Endothelial cell of umbilical vein (primary cell): ENCODE results near the gene DUT. TPM values are rescaled to one million over a fixed set of nuclear protein-coding genes. Genes with fewer than 3 reads are reported as not detected.

Source experiments
- BruUV-seq: library from RNA; stranded (reverse); fragments of 400-500 nt; replicated peaks from 2 replicates; lab custom pipeline; 2021; lab: Mats Ljungman, UMichigan
- CTCF ChIA-PET: fragments of 300-600, 350-600 bp; sonication (Branson Sonifier 250); formaldehyde crosslinking; loops from one replicate; lab custom pipeline; 2021; ENCODE audit warnings: antibody characterized with exemption, inconsistent platforms; lab: Charles Lee
- POLR2A ChIA-PET: fragments of 300-600, 350-600 bp; sonication (Branson Sonifier 250); formaldehyde crosslinking; loops from one replicate; lab custom pipeline; 2021; ENCODE audit warnings: antibody characterized with exemption, inconsistent platforms; lab: Charles Lee
- DNase-seq: peaks from one replicate; pipeline ENCODE4 v3.0.0-alpha.2; 2011; ENCODE audit warnings: low read depth, low spot score
- FAIRE-seq: peaks from 2 replicates; lab custom pipeline; 2011; peaks lifted over from hg19 to GRCh38; lab: Jason Lieb, UNC
- H2AFZ ChIP-seq: 2 replicates; pipeline ENCODE4 v1.6.0; 2012; ENCODE audit warnings: low read depth, low read length, control low read depth, inconsistent platforms
- H3K27ac ChIP-seq: 2 replicates; pipeline ENCODE4 v1.5.1; 2011; ENCODE audit warnings: low read depth, mild to moderate bottlenecking, control low read depth, low read length, moderate library complexity; ENCODE audit not compliant: insufficient read depth
- H3K27me3 ChIP-seq, 2 experiments: 2 replicates each; pipeline versions ENCODE4 v1.6.0 to v1.6.1; 2011; ENCODE audit warnings: low read length in 2 of 2, mixed read lengths in 1 of 2; ENCODE audit not compliant: control insufficient read depth in 2 of 2, insufficient read depth in 2 of 2
- H3K36me3 ChIP-seq, 2 experiments: 2 replicates in 1 of 2; 3 replicates in 1 of 2; pipeline ENCODE4 v1.5.1; 2011; ENCODE audit warnings: low read length in 2 of 2, mild to moderate bottlenecking in 1 of 2, moderate library complexity in 1 of 2; ENCODE audit not compliant: control insufficient read depth in 2 of 2, insufficient read depth in 2 of 2; ENCODE audit errors: extremely low read depth in 1 of 2
- H3K4me1 ChIP-seq: 3 replicates; pipeline ENCODE4 v1.5.1; 2011; ENCODE audit warnings: mild to moderate bottlenecking, low read length; ENCODE audit not compliant: control insufficient read depth, insufficient read depth; ENCODE audit errors: extremely low read depth
- H3K4me2 ChIP-seq: 2 replicates; pipeline ENCODE4 v1.6.1; 2011; ENCODE audit warnings: low read length, control low read depth, mixed read lengths; ENCODE audit not compliant: insufficient read depth
- H3K4me3 ChIP-seq, 3 experiments: fragments of 200-600 bp in 1 of 3; sonication (generic), shearing (Covaris generic) in 1 of 3; replicated peaks in 1 of 3; 2 replicates each; pipeline ENCODE4 v1.5.1; 2011 to 2016; ENCODE audit warnings: control low read depth in 3 of 3, low read length in 3 of 3, mild to moderate bottlenecking in 2 of 3, inconsistent platforms in 1 of 3, low read depth in 1 of 3, moderate library complexity in 1 of 3; ENCODE audit not compliant: insufficient read depth in 1 of 3
- H3K79me2 ChIP-seq: 2 replicates; pipeline ENCODE4 v1.6.0; 2012; ENCODE audit warnings: low read length, inconsistent platforms; ENCODE audit not compliant: control insufficient read depth, insufficient read depth
- H3K9ac ChIP-seq: replicated peaks from 2 replicates; pipeline ENCODE3; 2011; ENCODE audit warnings: low read length, control low read depth; ENCODE audit not compliant: insufficient read depth; ENCODE audit errors: extremely low read depth
- H3K9me1 ChIP-seq: replicated peaks from 3 replicates; pipeline ENCODE4 v1.6.0; 2011; ENCODE audit warnings: mild to moderate bottlenecking, low read length; ENCODE audit not compliant: control insufficient read depth, insufficient read depth; ENCODE audit errors: extremely low read depth
- H3K9me3 ChIP-seq: replicated peaks from 2 replicates; pipeline ENCODE4 v1.5.1; 2012; ENCODE audit warnings: low read length, inconsistent platforms; ENCODE audit not compliant: control insufficient read depth, insufficient read depth
- H4K20me1 ChIP-seq: replicated peaks from 2 replicates; pipeline ENCODE3; 2011; ENCODE audit warnings: mild to moderate bottlenecking, low read length; ENCODE audit not compliant: control insufficient read depth, insufficient read depth; ENCODE audit errors: extremely low read depth
- EZH2 ChIP-seq: IDR thresholded peaks from 2 replicates; pipeline ENCODE4 v1.6.1; 2012; ENCODE audit warnings: borderline replicate concordance, low read depth, mild to moderate bottlenecking, moderate library complexity, low read length, inconsistent platforms; ENCODE audit not compliant: severe bottlenecking
- FOS ChIP-seq: IDR thresholded peaks from 2 replicates; pipeline ENCODE4 v1.6.1; 2011; ENCODE audit warnings: mild to moderate bottlenecking, low read length, moderate library complexity, borderline replicate concordance; ENCODE audit not compliant: insufficient read depth
- GATA2 ChIP-seq: IDR thresholded peaks from 2 replicates; pipeline ENCODE4 v1.7.0; 2011; ENCODE audit warnings: low read depth, mild to moderate bottlenecking, moderate library complexity, mixed read lengths, low read length; ENCODE audit not compliant: insufficient read length, insufficient read depth
- JUN ChIP-seq: IDR thresholded peaks from 2 replicates; pipeline ENCODE4 v1.6.1; 2011; ENCODE audit warnings: borderline replicate concordance, low read depth; ENCODE audit not compliant: insufficient read length, insufficient read depth
- MYC ChIP-seq: IDR thresholded peaks from one replicate; pipeline ENCODE4 v1.6.1; 2011; ENCODE audit warnings: mild to moderate bottlenecking, low read depth, low read length
- POLR2A ChIP-seq: IDR thresholded peaks from 2 replicates; pipeline ENCODE4 v1.6.1; 2012; ENCODE audit warnings: low read depth, mild to moderate bottlenecking, control low read depth, low read length
- POLR2AphosphoS5 ChIP-seq: IDR thresholded peaks from 2 replicates; pipeline ENCODE4 v1.6.1; 2012; ENCODE audit warnings: low read depth, mild to moderate bottlenecking, control low read depth, low read length, moderate library complexity; ENCODE audit not compliant: insufficient read depth
- dilution Hi-C: fragments of 300-500 bp; cut with MboI; formaldehyde crosslinking; loops from one replicate; pipeline ENCODE4 v1.15.0; 2019; ENCODE audit warnings: low sequenced_read_pairs; ENCODE audit not compliant: extremely low pct_ligation_motif_present
- intact Hi-C: fragments of 100-400 bp; cut with micrococcal nuclease; formaldehyde crosslinking; loops from one replicate; pipeline ENCODE4 v1.10.0; 2022
- polyA plus RNA-seq, 4 experiments: library from polyadenylated mRNA; depleted of rRNA in 3 of 4; stranded (reverse) in 3 of 4; unstranded in 1 of 4; fragments of >200 nt; gene quantifications; 2 replicates each; pipeline versions ENCODE4 v1.2.1 to v1.2.3, GENCODE V29; 2011 to 2012; ENCODE audit warnings: missing spikeins in 1 of 4
- total RNA-seq: library from RNA; stranded (reverse); gene quantifications from 2 replicates; pipeline ENCODE4 v1.2.3, GENCODE V29; 2021
- TF ChIP-seq, protein P1 (sequence below): IDR thresholded peaks from 2 replicates; pipeline ENCODE4 v1.6.1; 2011; ENCODE audit not compliant: insufficient read depth, insufficient read length
- TF ChIP-seq, protein P2 (sequence below), 2 donors: IDR thresholded peaks; 1 replicate in 1 of 2; 2 replicates in 1 of 2; pipeline ENCODE4 v1.5.1; 2011; ENCODE audit warnings: low read length in 2 of 2, mild to moderate bottlenecking in 2 of 2, moderate library complexity in 2 of 2, control low read depth in 1 of 2, inconsistent platforms in 1 of 2, low read depth in 1 of 2; ENCODE audit not compliant: insufficient read depth in 1 of 2; ENCODE audit errors: extremely low read depth in 1 of 2

Gene DUT
- total and polyA plus RNA-seq, 2 donors (not counting 3 experiments of a cell fraction or from before 2014, with no cell fraction given), result 59.9 to 135 TPM

- ChIA-PET CTCF (interaction anchor here (1.3 to 2.1 kb wide), 2 partner anchors 9 to 14 kb away, joined by 6 to 7 read pairs; no protein-coding TSS in a partner anchor), POLR2A (no interaction called here)
These were observed 32.3 kb upstream of the DUT start for GRCh38 chr15:48298914-48299313.

More at GRCh38 chr15:48298914-48299313, 32.3 kb upstream of the DUT start:
- intact Hi-C loops (no loop called here), dilution Hi-C loops (no loop called here)
- no peaks in the 10 kb centered on the region for H4K20me1 ChIP-seq
- H3K36me3 ChIP-seq, result no peaks in the 10 kb centered on the region
- H3K27me3 ChIP-seq, result peaks cover 0 to 1% of the 10 kb centered on the region in 2 experiments
- H3K4me2 ChIP-seq, result no peak overlapping the region
- H3K79me2 ChIP-seq, result no peaks in the 10 kb centered on the region
- H3K4me1 ChIP-seq, result no peaks in the 10 kb centered on the region
- no peak overlapping the region for H3K27ac ChIP-seq
- no peaks in the 10 kb centered on the region for H3K9me3 ChIP-seq
- BruUV-seq, result no TSS peak
- FAIRE-seq, result no peak
- H2AFZ ChIP-seq, result no peak overlapping the region
- no peak for DNase-seq
- no peak for TF ChIP-seq JUN
- no peak for TF ChIP-seq GATA2
- no peak for TF ChIP-seq MYC
- TF ChIP-seq POLR2AphosphoS5, result no peak
- no peak for TF ChIP-seq EZH2
- TF ChIP-seq, protein P1, sequence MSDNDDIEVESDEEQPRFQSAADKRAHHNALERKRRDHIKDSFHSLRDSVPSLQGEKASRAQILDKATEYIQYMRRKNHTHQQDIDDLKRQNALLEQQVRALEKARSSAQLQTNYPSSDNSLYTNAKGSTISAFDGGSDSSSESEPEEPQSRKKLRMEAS, result no peak
- TF ChIP-seq FOS, result no peak
- TF ChIP-seq POLR2A, result no peak
- TF ChIP-seq, protein P2, sequence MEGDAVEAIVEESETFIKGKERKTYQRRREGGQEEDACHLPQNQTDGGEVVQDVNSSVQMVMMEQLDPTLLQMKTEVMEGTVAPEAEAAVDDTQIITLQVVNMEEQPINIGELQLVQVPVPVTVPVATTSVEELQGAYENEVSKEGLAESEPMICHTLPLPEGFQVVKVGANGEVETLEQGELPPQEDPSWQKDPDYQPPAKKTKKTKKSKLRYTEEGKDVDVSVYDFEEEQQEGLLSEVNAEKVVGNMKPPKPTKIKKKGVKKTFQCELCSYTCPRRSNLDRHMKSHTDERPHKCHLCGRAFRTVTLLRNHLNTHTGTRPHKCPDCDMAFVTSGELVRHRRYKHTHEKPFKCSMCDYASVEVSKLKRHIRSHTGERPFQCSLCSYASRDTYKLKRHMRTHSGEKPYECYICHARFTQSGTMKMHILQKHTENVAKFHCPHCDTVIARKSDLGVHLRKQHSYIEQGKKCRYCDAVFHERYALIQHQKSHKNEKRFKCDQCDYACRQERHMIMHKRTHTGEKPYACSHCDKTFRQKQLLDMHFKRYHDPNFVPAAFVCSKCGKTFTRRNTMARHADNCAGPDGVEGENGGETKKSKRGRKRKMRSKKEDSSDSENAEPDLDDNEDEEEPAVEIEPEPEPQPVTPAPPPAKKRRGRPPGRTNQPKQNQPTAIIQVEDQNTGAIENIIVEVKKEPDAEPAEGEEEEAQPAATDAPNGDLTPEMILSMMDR (IDR thresholded peaks at IDR 0.05; ENCODE audit: extremely low read depth in 1 of 2, insufficient read depth in 1 of 2, low read depth in 1 of 2, low read length in 2 of 2), result no peak
- H3K9ac ChIP-seq, result no peak overlapping the region
- H3K9me1 ChIP-seq, result no peaks in the 10 kb centered on the region
- no peak overlapping the region for H3K4me3 ChIP-seq
